K562 (cell line): Measurements from ENCODE around the gene DTWD2. TPM values are rescaled to one million over a fixed set of nuclear protein-coding genes. Genes with fewer than 3 reads are reported as not detected.

Experiments
- ATAC-seq: fragments of 200-7000 bp; cut with Tn5 transposase; 3 replicates; pipeline ENCODE4 v1.9.1; 2020; ENCODE audit warnings: moderate library complexity
- BruUV-seq: library from RNA; stranded (reverse); fragments of 400-500 nt; replicated peaks from 2 replicates; lab custom pipeline; 2021; lab: Mats Ljungman, UMichigan
- CTCF ChIA-PET: fragments of 300-600 bp; formaldehyde crosslinking; extraction: SDS; loops from one replicate; lab custom pipeline; 2021; ENCODE audit warnings: low intra/inter-chr PET ratio; lab: Yijun Ruan, JAX
- POLR2A ChIA-PET: fragments of 300-600, 350-650 bp; sonication (Branson Sonifier 250); formaldehyde crosslinking; extraction: SDS; loops from one replicate; lab custom pipeline; 2021; ENCODE audit warnings: antibody characterized with exemption, inconsistent platforms; lab: Yijun Ruan, JAX
- DNase-seq, 4 experiments: peaks; one replicate each; pipeline versions ENCODE4 v3.0.0 to v3.0.0-alpha.2; 2011 to 2018; ENCODE audit warnings: low spot score in 3 of 4, mixed read lengths in 3 of 4; ENCODE audit errors: extremely low read depth in 1 of 4
- FAIRE-seq: peaks from 2 replicates; lab custom pipeline; 2011; peaks lifted over from hg19 to GRCh38; lab: Jason Lieb, UNC
- H2AFZ ChIP-seq: 2 replicates; pipeline ENCODE4 v1.6.0; 2011; ENCODE audit warnings: low read depth, low read length, control low read depth, inconsistent platforms
- H3K27ac ChIP-seq: fragments of 200-600 bp; 3 replicates; pipeline ENCODE4 v1.8.0; 2011; ENCODE audit warnings: low read depth, mild to moderate bottlenecking, control low read depth, inconsistent platforms, low read length, moderate library complexity, mixed read lengths; ENCODE audit errors: extremely low read depth
- H3K27me3 ChIP-seq, 2 experiments: fragments of 300-600 bp in 1 of 2; 2 replicates in 1 of 2; 3 replicates in 1 of 2; pipeline versions ENCODE4 v1.6.0 to v1.8.0; 2011; ENCODE audit warnings: inconsistent platforms in 2 of 2, low read length in 2 of 2, mild to moderate bottlenecking in 1 of 2, mixed read lengths in 1 of 2, moderate library complexity in 1 of 2; ENCODE audit not compliant: control insufficient read depth in 2 of 2, insufficient read depth in 2 of 2
- H3K36me3 ChIP-seq: fragments of 300-600 bp; 3 replicates; pipeline ENCODE4 v1.8.0; 2011; ENCODE audit warnings: mild to moderate bottlenecking, low read length, inconsistent platforms; ENCODE audit not compliant: control insufficient read depth, insufficient read depth
- H3K4me1 ChIP-seq, 2 experiments: fragments of 200-600 bp in 1 of 2; replicated peaks in 1 of 2; 2 replicates in 1 of 2; 3 replicates in 1 of 2; pipeline versions ENCODE4 v1.5.1 to v1.8.0; 2011; ENCODE audit warnings: inconsistent platforms in 2 of 2, low read length in 2 of 2, mild to moderate bottlenecking in 1 of 2, mixed read lengths in 1 of 2, moderate library complexity in 1 of 2; ENCODE audit not compliant: control insufficient read depth in 2 of 2, insufficient read depth in 2 of 2
- H3K4me2 ChIP-seq: 2 replicates; pipeline ENCODE4 v1.6.1; 2011; ENCODE audit warnings: low read length, control low read depth, inconsistent platforms, mixed read lengths; ENCODE audit not compliant: insufficient read depth
- H3K4me3 ChIP-seq: fragments of 200-600 bp; sonication (generic), shearing (Covaris generic); 2 replicates; pipeline ENCODE4 v1.5.1; 2016; ENCODE audit warnings: control low read depth, inconsistent platforms
- H3K79me2 ChIP-seq: fragments of 200-600 bp; 3 replicates; pipeline ENCODE4 v1.8.0; 2011; ENCODE audit warnings: low read length, inconsistent platforms; ENCODE audit not compliant: control insufficient read depth, insufficient read depth
- H3K9ac ChIP-seq, 2 experiments: 2 replicates each; pipeline versions ENCODE4 v1.6.0 to v1.6.1; 2011; ENCODE audit warnings: low read depth in 2 of 2, low read length in 2 of 2, control low read depth in 1 of 2, inconsistent platforms in 1 of 2, mild to moderate bottlenecking in 1 of 2, mixed read lengths in 1 of 2; ENCODE audit not compliant: insufficient read depth in 1 of 2
- H3K9me1 ChIP-seq: one replicate; pipeline ENCODE4 v1.6.0; 2011; ENCODE audit warnings: inconsistent platforms, mild to moderate bottlenecking, low read length, moderate library complexity; ENCODE audit not compliant: control insufficient read depth, insufficient read depth
- H3K9me3 ChIP-seq: replicated peaks from 2 replicates; pipeline ENCODE4 v1.5.1; 2011; ENCODE audit warnings: low read depth, low read length, inconsistent platforms; ENCODE audit not compliant: control insufficient read depth, insufficient read depth
- H4K20me1 ChIP-seq: replicated peaks from 2 replicates; pipeline ENCODE4 v1.6.1; 2011; ENCODE audit warnings: low read length, inconsistent platforms, mixed read lengths; ENCODE audit not compliant: control insufficient read depth, insufficient read depth
- CTCF ChIP-seq, 3 experiments: IDR thresholded peaks in 2 of 3; conservative IDR thresholded peaks in 1 of 3; 2 replicates each; pipeline ENCODE4 v1.5.1; 2011 to 2012; ENCODE audit warnings: low read length in 3 of 3, mild to moderate bottlenecking in 3 of 3, control low read depth in 2 of 3, improper control_type of control experiment in 1 of 3, inconsistent platforms in 1 of 3, low read depth in 1 of 3, mixed read lengths in 1 of 3, moderate library complexity in 1 of 3; ENCODE audit not compliant: insufficient read depth in 2 of 3
- FOXK2 ChIP-seq, 2 experiments: fragments of 450-650 bp; IDR thresholded peaks in 1 of 2; conservative IDR thresholded peaks in 1 of 2; 2 replicates each; pipeline ENCODE4 v1.6.1; 2016; ENCODE audit warnings: low read depth in 2 of 2, mild to moderate bottlenecking in 1 of 2
- KHSRP ChIP-seq: fragments of 450-650 bp; IDR thresholded peaks from 2 replicates; pipeline ENCODE4 v1.6.1; 2017
- MLX ChIP-seq, 2 experiments: fragments of 450-650 bp in 1 of 2; sonication (generic) in 1 of 2; formaldehyde crosslinking; conservative IDR thresholded peaks; 2 replicates each; pipeline versions ENCODE4 v1.4.0 to v1.8.1; 2020 to 2022; ENCODE audit warnings: mild to moderate bottlenecking in 1 of 2, missing genetic modification reagents in 1 of 2
- MXI1 ChIP-seq: IDR thresholded peaks from 2 replicates; pipeline ENCODE4 v1.6.1; 2011; ENCODE audit warnings: low read depth, mild to moderate bottlenecking, improper control_type of control experiment, low read length
- NELFE ChIP-seq: IDR thresholded peaks from 2 replicates; pipeline ENCODE4 v1.6.1; 2011; ENCODE audit warnings: mild to moderate bottlenecking; ENCODE audit not compliant: insufficient read depth, insufficient read length
- PCBP2 ChIP-seq: fragments of 200-400 bp; formaldehyde crosslinking; IDR thresholded peaks from 2 replicates; pipeline ENCODE4 v1.6.1; 2018; ENCODE audit warnings: low read length, low read depth, mild to moderate bottlenecking, moderate library complexity; ENCODE audit not compliant: poor library complexity, severe bottlenecking
- POLR2AphosphoS5 ChIP-seq: IDR thresholded peaks from 2 replicates; pipeline ENCODE4 v1.6.1; 2011; ENCODE audit warnings: mild to moderate bottlenecking, low read depth, low read length, moderate library complexity; ENCODE audit not compliant: control insufficient read depth, insufficient read depth
- PYGO2 ChIP-seq: fragments of 450-650 bp; IDR thresholded peaks from 2 replicates; pipeline ENCODE4 v1.6.1; 2016; ENCODE audit warnings: mild to moderate bottlenecking, missing genetic modification characterization, moderate library complexity, missing compliant biosample characterization
- SMARCA5 ChIP-seq: fragments of 450-650 bp; IDR thresholded peaks from 2 replicates; pipeline ENCODE4 v1.6.1; 2016
- SNRNP70 ChIP-seq: fragments of 200-400 bp; formaldehyde crosslinking; optimal IDR thresholded peaks from 2 replicates; pipeline ENCODE3; 2017; ENCODE audit warnings: low read depth, low read length
- SRSF3 ChIP-seq: fragments of 200-400 bp; formaldehyde crosslinking; IDR thresholded peaks from 2 replicates; pipeline ENCODE4 v1.6.1; 2016; ENCODE audit warnings: mild to moderate bottlenecking, low read length, moderate library complexity; ENCODE audit not compliant: insufficient read depth
- TBP ChIP-seq: optimal IDR thresholded peaks from 2 replicates; pipeline ENCODE3; 2011; ENCODE audit warnings: low read depth, low read length, improper control_type of control experiment
- TCF15 ChIP-seq: fragments of 250-450 bp; sonication (Bioruptor Pico); IDR thresholded peaks from 2 replicates; pipeline ENCODE4 v1.8.0; 2022; ENCODE audit warnings: moderate library complexity, mild to moderate bottlenecking, inconsistent platforms
- TCF7L2 ChIP-seq: fragments of 150-350 bp; IDR thresholded peaks from 2 replicates; pipeline ENCODE4 v1.6.1; 2016; ENCODE audit warnings: low read depth, mild to moderate bottlenecking, low read length, moderate library complexity
- ZNF354B ChIP-seq: fragments of 250-450 bp; sonication (Bioruptor Pico); IDR thresholded peaks from 2 replicates; pipeline ENCODE4 v1.4.0; 2020
- ZNF766 ChIP-seq: fragments of 200-800 bp; sonication (Bioruptor generic); conservative IDR thresholded peaks from 2 replicates; pipeline ENCODE4 v1.6.1; 2016; ENCODE audit warnings: missing genetic modification characterization, missing compliant biosample characterization
- WGBS: fragments of 100-300 bp; shearing (Covaris generic); methylation state at CpG from one replicate; pipeline ENCODE4 v1.1.6; 2016; ENCODE audit warnings: low coverage, mixed read lengths; ENCODE audit not compliant: insufficient coverage; ENCODE audit errors: missing lambda C conversion rate; 5-methylcytosine and 5-hydroxymethylcytosine counted together
- in situ Hi-C: fragments of 300-500 bp; cut with MboI; formaldehyde crosslinking; loops from 4 replicates; pipeline ENCODE4 v1.15.0; 2018; ENCODE audit warnings: inconsistent platforms, mixed read lengths
- intact Hi-C: fragments of 100-400 bp; cut with micrococcal nuclease; formaldehyde crosslinking; loops from 2 replicates; pipeline ENCODE4 v1.14.2; 2022
- polyA plus RNA-seq, 8 experiments: library from polyadenylated mRNA; depleted of rRNA in 4 of 8; stranded (reverse) in 5 of 8; unstranded in 3 of 8; fragments of >200 nt; fragmentation: Nextera tagmentation in 2 of 8; fragmentation: Illumina TruSeq in 1 of 8; extraction: Ambion mirVana in 2 of 8; extraction: Trizol in 1 of 8; gene quantifications; 2 replicates each; pipeline versions ENCODE4 v1.2.1 to v1.2.3, GENCODE V29; 2011 to 2014; ENCODE audit warnings: inconsistent platforms in 1 of 8, missing spikeins in 1 of 8
- total RNA-seq, 7 experiments: library from RNA; depleted of rRNA in 6 of 7; stranded (reverse); fragments of >200 nt in 6 of 7; fragmentation: Illumina TruSeq in 2 of 7; extraction: Trizol in 2 of 7; gene quantifications; 2 replicates each; pipeline versions ENCODE4 v1.2.1 to v1.2.3, GENCODE V29; 2011 to 2021; ENCODE audit warnings: low replicate concordance in 1 of 7

Gene DTWD2
- total and polyA plus RNA-seq, 9 of the 15 experiments (the other 6 are each of a cell fraction or from before 2014, with no cell fraction given): 0.99 to 10.8 (median 4.1) TPM

- no peaks in the 10 kb centered on the region for H4K20me1 ChIP-seq
- TF ChIP-seq MXI1: no peak
- TF ChIP-seq SRSF3: no peak
- TF ChIP-seq MLX (CRISPR knock-in tag; conservative IDR thresholded peaks at IDR 0.05): no peak
- no peak for TF ChIP-seq PYGO2 (tag)
- TF ChIP-seq TCF7L2: no peak
- no peak for TF ChIP-seq KHSRP
- TF ChIP-seq ZNF766 (CRISPR knock-in tag): no peak
- TF ChIP-seq TBP: no peak
- no peak for TF ChIP-seq POLR2AphosphoS5
- TF ChIP-seq ZNF354B (CRISPR knock-in tag): no peak
- TF ChIP-seq CTCF (IDR thresholded peaks at IDR 0.05 in 2 of 3, conservative IDR thresholded peaks at IDR 0.05 in 1 of 3; ENCODE audit: insufficient read depth in 2 of 3, low read depth in 1 of 3, low read length in 3 of 3): no peak
- no peak for TF ChIP-seq SNRNP70
- TF ChIP-seq FOXK2 (conservative IDR thresholded peaks at IDR 0.05 in 1 of 2, IDR thresholded peaks at IDR 0.05 in 1 of 2; ENCODE audit: low read depth in 2 of 2): no peak
- TF ChIP-seq PCBP2: no peak
- no peak for TF ChIP-seq NELFE
- TF ChIP-seq TCF15 (CRISPR knock-in tag): no peak
- TF ChIP-seq SMARCA5: no peak
- TF ChIP-seq, all 486 proteins: peak for 0
- Histone ChIP-seq H3K4me3 (no peak overlapping the region), H2AFZ (no peak overlapping the region), H3K4me2 (no peak overlapping the region), H3K79me2 (no peaks in the 10 kb centered on the region), H3K27ac (no peak overlapping the region), H3K36me3 (no peaks in the 10 kb centered on the region), H3K9ac (no peak overlapping the region), H3K9me3 (no peaks in the 10 kb centered on the region), H3K4me1 (no peaks in the 10 kb centered on the region), H3K9me1 (no peaks in the 10 kb centered on the region), H3K27me3 (no peaks in the 10 kb centered on the region)
- ATAC-seq: no peak
- ChIA-PET POLR2A (no interaction called here), CTCF (no interaction called here)
- WGBS: 60% methylated on average over 1 of the region's 1 CpG
- in situ Hi-C loops (no loop called here), intact Hi-C loops (no loop called here)
- DNase-seq: no peak
- FAIRE-seq: no peak
- no TSS peak for BruUV-seq
Observed at GRCh38 chr5:119009131-119009530, 20.8 kb upstream of the DTWD2 start.
